ENCODE data around the gene CLNK. TPM values are rescaled to one million over a fixed set of nuclear protein-coding genes. Genes with fewer than 3 reads are reported as not detected.

CLNK gene
- total and polyA plus RNA-seq, 2 donors (not counting 1 experiment from before 2014, with no cell fraction given): 0.57 to 0.75 TPM

DNA sequence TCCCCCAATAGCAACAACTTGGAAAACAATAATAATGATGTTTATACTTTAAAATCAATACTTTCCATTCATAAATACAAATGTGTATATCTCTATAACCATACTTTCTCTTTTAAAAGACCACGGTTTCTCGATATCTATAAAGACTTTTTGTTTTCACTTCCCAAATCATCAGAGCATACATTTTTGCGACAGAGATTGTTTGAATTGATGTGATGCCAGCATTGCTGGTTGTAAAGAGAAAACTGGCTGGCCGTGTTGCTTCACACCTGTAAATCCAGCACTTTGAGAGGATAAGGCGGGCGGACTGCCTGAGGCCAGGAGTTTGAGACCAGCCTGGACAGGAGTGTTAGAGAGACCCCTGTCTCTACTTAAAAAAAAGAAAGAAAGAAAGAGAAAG is 149.7 kb downstream of the CLNK start:
- H3K4me3 ChIP-seq (ENCODE audit: control extremely low read depth in 1 of 5, extremely low read depth in 1 of 5, insufficient read depth in 1 of 5, low read depth in 2 of 5, low read length in 4 of 5): no peak overlapping the region
- ChIA-PET CTCF (interaction anchor here (1.3 to 6.8 kb wide), 2 partner anchors 19 to 374 kb away, joined by 3 to 116 read pairs; no protein-coding TSS in a partner anchor), POLR2A (no interaction called here)
- no peak overlapping the region for H2AFZ ChIP-seq (ENCODE audit: insufficient read depth, low read depth, low read length, poor library complexity, severe bottlenecking)
- no peaks in the 10 kb centered on the region for H3K36me3 ChIP-seq (replicated peaks in 1 of 2; ENCODE audit: control extremely low read depth in 1 of 2, control insufficient read depth in 1 of 2, extremely low read depth in 1 of 2, insufficient read depth in 2 of 2, low read length in 1 of 2)
- H3K4me2 ChIP-seq (replicated peaks; ENCODE audit: low read depth, low read length, poor library complexity, severe bottlenecking): no peak overlapping the region
- intact Hi-C loops (cut with micrococcal nuclease): loop anchor here (5.0 kb wide), 1 partner anchor 518 kb away; no protein-coding TSS in a partner anchor
- Mint-ChIP-seq H3K4me3 (no peak overlapping the region), H3K4me1 (peaks cover 5% of the 10 kb centered on the region), H3K9me3 (ENCODE audit: insufficient read depth) (no peaks in the 10 kb centered on the region), H3K27ac (no peak overlapping the region), H3K27me3 (peaks cover 12% of the 10 kb centered on the region)
- no peaks in the 10 kb centered on the region for H3K9me3 ChIP-seq (ENCODE audit: control extremely low read depth in 1 of 3, control insufficient read depth in 2 of 3, insufficient read depth in 1 of 3, low read length in 2 of 3)
- DNase-seq: no peak
- ATAC-seq (ENCODE audit: low read depth): no peak
- H4K20me1 ChIP-seq (ENCODE audit: control insufficient read depth, insufficient read depth, low read length, poor library complexity, severe bottlenecking): no peaks in the 10 kb centered on the region
- TF ChIP-seq EZH2 (IDR thresholded peaks at IDR 0.05; ENCODE audit: borderline replicate concordance, insufficient read depth, low read depth, low read length, poor library complexity, severe bottlenecking) (no peak), CTCF (IDR thresholded peaks at IDR 0.05) (no peak)
- H3K9ac ChIP-seq (ENCODE audit: low read length): no peak overlapping the region
- WGBS (ENCODE audit: insufficient coverage): 92% methylated on average over 2 of the region's 6 CpGs
- H3K4me1 ChIP-seq (ENCODE audit: control insufficient read depth in 2 of 2, insufficient read depth in 2 of 2, low read length in 2 of 2): no peaks in the 10 kb centered on the region
- H3K27ac ChIP-seq (ENCODE audit: low read length in 2 of 2): no peak overlapping the region
- no peaks in the 10 kb centered on the region for H3K27me3 ChIP-seq (replicated peaks in 1 of 4; ENCODE audit: control extremely low read depth in 1 of 4, control insufficient read depth in 3 of 4, insufficient read depth in 4 of 4, low read length in 3 of 4)
- H3K79me2 ChIP-seq (ENCODE audit: control insufficient read depth, insufficient read depth, low read length): no peaks in the 10 kb centered on the region

GRCh38 chr4:10532155-10532554 is 152.4 kb downstream of the CLNK start:
- peaks cover 9% of the 10 kb centered on the region for H3K27me3 Mint-ChIP-seq
- intact Hi-C loops (cut with micrococcal nuclease): no loop called here
- ATAC-seq (ENCODE audit: low read depth): no peak

More at GRCh38 chr4:10532155-10532554, 152.4 kb downstream of the CLNK start:
- Mint-ChIP-seq H3K4me1 (peaks cover 5% of the 10 kb centered on the region), H3K27ac (no peak overlapping the region), H3K4me3 (no peak overlapping the region), H3K9me3 (ENCODE audit: insufficient read depth) (no peaks in the 10 kb centered on the region)
- no peak for DNase-seq
- H3K9ac ChIP-seq (ENCODE audit: low read length): no peak overlapping the region
- no peaks in the 10 kb centered on the region for H3K36me3 ChIP-seq (replicated peaks in 1 of 2; ENCODE audit: control extremely low read depth in 1 of 2, control insufficient read depth in 1 of 2, extremely low read depth in 1 of 2, insufficient read depth in 2 of 2, low read length in 1 of 2)
- no CpG with 5 or more reads among the region's 2 CpGs for WGBS (ENCODE audit: insufficient coverage)
- TF ChIP-seq CTCF (IDR thresholded peaks at IDR 0.05): no peak
- TF ChIP-seq EZH2 (IDR thresholded peaks at IDR 0.05; ENCODE audit: borderline replicate concordance, insufficient read depth, low read depth, low read length, poor library complexity, severe bottlenecking): no peak
- no peaks in the 10 kb centered on the region for H3K27me3 ChIP-seq (replicated peaks in 1 of 4; ENCODE audit: control extremely low read depth in 1 of 4, control insufficient read depth in 3 of 4, insufficient read depth in 4 of 4, low read length in 3 of 4)
- no peak overlapping the region for H3K4me2 ChIP-seq (replicated peaks; ENCODE audit: low read depth, low read length, poor library complexity, severe bottlenecking)
- no peaks in the 10 kb centered on the region for H4K20me1 ChIP-seq (ENCODE audit: control insufficient read depth, insufficient read depth, low read length, poor library complexity, severe bottlenecking)
- no peak overlapping the region for H3K4me3 ChIP-seq (ENCODE audit: control extremely low read depth in 1 of 5, extremely low read depth in 1 of 5, insufficient read depth in 1 of 5, low read depth in 2 of 5, low read length in 4 of 5)
- no peaks in the 10 kb centered on the region for H3K79me2 ChIP-seq (ENCODE audit: control insufficient read depth, insufficient read depth, low read length)
- H3K27ac ChIP-seq (ENCODE audit: low read length in 2 of 2): no peak overlapping the region
- H2AFZ ChIP-seq (ENCODE audit: insufficient read depth, low read depth, low read length, poor library complexity, severe bottlenecking): no peak overlapping the region
- ChIA-PET CTCF (interaction anchor here (0.9 to 1.2 kb wide), 2 partner anchors 9 to 18 kb away, joined by 3 read pairs; no protein-coding TSS in a partner anchor), POLR2A (no interaction called here)
- H3K9me3 ChIP-seq (ENCODE audit: control extremely low read depth in 1 of 3, control insufficient read depth in 2 of 3, insufficient read depth in 1 of 3, low read length in 2 of 3): no peaks in the 10 kb centered on the region
- H3K4me1 ChIP-seq (ENCODE audit: control insufficient read depth in 2 of 2, insufficient read depth in 2 of 2, low read length in 2 of 2): no peaks in the 10 kb centered on the region

Measured in B cell (primary cell).